ENCODE results near the gene PTPN14.
"Not testable (repeated sequence)": the region's sequence is repeated elsewhere in the genome, so short reads cannot be mapped to it uniquely, and the experiment has no call there.

The PTPN14 gene

DNA sequence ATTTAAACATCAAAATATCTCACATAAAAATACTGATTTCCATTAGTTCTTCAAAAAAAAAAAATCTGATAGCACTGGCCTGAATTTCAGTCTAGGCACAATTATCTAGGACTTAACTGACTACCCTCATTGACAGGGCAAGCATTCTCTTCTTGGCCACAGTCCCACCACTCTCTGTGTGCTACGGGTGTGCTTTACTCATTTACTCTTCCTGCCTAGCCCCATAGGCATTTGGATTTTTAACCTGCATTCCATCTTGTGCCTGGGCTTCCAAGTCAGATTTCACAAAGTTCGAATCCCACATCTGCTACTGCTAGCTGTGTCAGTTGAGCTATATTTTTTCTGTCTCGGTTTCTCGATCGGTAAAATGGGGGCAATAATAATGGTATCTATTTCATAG, 38.0 kb downstream of the PTPN14 start:
- in situ Hi-C loops (cut with HindIII; ENCODE audit: low sequenced_read_pairs) = no loop called here

DNA sequence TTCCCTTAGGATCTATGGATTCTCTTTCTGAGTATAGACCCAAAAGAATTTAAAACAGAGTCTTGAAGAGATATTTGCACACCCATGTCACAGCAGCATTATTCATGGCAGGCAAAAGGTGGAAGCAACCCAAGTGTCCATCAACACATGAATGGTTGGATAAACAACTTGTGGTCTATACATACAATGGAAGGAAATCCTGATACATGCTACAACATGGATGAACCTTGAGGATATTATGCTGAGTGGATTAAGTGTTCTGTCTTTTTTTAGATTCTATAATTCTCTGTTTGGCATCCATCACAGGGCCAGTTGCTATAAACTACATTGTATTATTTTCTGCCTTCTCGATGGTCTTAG, 39.8 kb downstream of the PTPN14 start:
- in situ Hi-C loops (cut with HindIII; ENCODE audit: low sequenced_read_pairs) = no loop called here

DNA sequence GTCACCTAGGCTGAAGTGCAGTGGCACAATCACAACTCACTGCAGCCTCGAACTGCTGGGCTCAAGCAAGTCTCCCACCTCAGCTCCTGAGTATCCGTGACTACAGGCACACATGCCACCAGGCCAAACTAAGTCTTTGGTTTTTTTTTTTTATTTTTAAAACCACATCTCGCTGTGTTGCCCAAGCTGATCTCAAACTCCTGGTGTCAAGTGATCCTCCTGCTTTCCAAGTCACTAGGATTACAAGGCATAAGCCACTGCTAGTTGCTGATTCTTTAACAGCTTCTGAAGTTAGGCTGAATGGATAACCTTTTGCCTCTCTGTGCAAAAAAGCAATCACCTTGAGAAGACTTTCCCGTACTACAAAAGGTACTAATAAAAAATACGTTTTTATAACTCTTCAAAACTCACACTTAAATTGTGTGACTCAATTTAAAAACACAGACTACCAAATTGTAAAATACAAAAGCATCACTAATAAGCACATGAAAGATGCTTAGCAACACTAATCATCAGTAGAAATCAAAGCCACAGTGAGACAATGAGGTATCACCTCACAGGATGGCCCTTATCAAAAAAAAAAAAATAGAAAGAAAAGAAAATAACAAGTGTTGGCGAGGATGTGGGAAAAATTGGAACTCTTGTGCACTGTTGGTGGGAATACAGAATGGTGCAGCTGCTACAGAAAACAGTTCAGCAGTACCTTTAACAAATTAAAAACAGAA, 40.3 kb downstream of the PTPN14 start:
- in situ Hi-C loops (cut with HindIII; ENCODE audit: low sequenced_read_pairs) = no loop called here

DNA sequence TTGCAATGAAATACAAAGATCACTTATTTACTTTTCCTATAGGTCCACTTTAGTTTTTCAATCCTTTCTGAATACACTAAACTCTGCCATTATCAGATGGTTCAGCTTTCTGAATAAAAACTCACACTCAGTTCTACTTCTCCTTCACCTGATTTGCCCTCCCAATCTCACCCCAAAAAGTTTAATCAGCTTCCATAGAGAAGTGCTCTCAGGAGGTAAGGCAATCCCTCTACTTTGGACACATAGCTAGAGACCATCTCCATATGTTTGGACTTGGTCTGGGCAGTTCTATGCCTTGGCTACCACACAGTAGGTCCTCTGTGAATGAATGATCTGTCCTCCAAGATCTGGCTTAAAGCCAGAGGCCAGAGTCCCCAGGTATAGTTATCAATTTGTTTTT, 40.9 kb downstream of the PTPN14 start:
- in situ Hi-C loops (cut with HindIII; ENCODE audit: low sequenced_read_pairs) = no loop called here

DNA sequence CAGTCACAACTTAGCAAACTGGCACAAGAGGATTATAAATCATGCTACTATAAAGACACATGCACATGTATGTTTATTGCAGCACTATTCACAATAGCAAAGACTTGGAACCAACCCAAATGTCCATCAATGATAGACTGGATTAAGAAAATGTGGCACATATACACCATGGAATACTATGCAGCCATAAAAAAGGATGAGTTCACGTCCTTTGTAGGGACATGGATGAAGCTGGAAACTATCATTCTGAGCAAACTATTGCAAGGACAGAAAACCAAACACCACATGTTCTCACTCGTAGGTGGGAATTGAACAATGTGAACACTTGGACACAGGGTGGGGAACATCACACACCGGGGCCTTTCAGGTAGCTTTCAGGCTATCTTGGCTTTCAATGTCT, 41.8 kb downstream of the PTPN14 start:
- in situ Hi-C loops (cut with HindIII; ENCODE audit: low sequenced_read_pairs) = not testable (repeated sequence)

DNA sequence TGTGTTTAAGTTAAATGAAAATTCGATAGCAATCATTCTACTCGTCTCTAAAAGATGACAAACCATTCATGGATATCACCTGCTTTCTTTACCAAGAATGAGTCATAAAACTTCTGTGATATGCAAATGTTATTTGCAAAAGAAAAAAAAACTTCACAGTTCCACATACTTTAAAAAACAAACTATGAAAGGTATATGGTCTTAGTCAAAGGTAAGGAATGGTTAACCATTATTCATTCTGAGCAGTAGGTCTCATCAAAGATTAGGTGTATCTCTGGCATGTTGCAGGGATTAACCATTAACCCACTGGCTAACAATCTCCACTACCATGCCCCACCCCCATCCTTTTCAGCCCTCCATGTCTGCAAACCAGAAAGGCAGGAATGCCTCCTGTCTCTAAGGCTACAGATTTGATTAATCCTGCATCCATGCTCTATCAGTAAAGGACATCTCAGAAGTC, 44.4 kb downstream of the PTPN14 start:
- in situ Hi-C loops (cut with HindIII; ENCODE audit: low sequenced_read_pairs) = no loop called here

DNA sequence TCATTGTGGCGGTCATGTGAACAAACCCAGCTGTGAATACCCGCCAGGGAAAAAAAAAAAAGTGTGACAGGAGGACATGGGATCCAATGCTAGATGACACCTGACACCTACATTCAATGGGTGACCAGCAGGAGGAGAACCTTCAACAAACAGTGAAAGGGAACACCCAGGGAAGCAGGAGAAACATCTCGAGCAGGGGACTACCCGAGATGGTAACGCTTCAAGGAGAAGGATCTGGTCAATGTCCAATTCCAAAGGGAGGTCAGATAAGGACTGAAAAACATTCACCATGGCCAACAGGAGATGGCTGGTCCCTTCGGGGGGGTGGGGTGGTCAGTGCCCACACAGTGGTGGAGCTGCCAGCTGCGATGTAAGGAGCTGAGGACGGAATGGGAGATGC, 46.3 kb downstream of the PTPN14 start:
- in situ Hi-C loops (cut with HindIII; ENCODE audit: low sequenced_read_pairs) = no loop called here

DNA sequence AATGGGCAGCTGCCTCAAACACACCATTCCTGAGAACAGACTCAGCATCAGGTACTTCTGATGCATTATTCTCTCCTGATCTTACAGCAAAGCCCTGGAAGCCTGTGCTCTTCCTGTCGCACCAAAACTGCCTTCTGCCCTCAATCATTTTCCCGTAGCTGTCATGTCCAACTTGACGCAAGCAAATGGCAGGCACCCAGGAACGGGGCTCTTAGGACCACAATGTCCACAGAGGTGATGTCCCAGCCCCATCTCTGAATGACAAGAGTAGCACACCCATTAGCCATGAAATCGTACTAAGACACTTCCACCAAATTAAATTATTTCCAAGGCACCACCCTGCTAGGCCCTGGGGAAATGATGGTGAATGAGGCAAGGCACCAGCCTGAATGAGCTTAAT, 47.1 kb downstream of the PTPN14 start:
- in situ Hi-C loops (cut with HindIII; ENCODE audit: low sequenced_read_pairs) = no loop called here

DNA sequence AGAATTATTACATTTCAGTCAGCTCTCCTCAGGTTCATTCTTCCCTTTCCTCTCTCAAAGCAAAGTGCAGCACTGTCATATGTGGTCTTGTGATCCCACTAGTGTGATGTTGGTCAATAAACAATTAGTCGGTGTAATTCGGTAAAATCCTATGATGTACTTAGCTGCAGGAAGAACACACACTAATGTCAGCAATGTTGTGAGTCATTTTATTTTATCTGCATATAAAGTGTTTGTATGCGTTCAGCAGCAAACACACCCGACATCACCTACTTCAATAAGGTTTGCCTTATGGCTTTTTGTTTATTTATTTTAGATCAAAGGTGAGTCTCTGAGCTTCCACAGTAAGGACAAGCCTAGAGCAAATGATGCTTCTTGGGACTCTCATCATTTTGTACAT, 47.8 kb downstream of the PTPN14 start:
- in situ Hi-C loops (cut with HindIII; ENCODE audit: low sequenced_read_pairs) = no loop called here

DNA sequence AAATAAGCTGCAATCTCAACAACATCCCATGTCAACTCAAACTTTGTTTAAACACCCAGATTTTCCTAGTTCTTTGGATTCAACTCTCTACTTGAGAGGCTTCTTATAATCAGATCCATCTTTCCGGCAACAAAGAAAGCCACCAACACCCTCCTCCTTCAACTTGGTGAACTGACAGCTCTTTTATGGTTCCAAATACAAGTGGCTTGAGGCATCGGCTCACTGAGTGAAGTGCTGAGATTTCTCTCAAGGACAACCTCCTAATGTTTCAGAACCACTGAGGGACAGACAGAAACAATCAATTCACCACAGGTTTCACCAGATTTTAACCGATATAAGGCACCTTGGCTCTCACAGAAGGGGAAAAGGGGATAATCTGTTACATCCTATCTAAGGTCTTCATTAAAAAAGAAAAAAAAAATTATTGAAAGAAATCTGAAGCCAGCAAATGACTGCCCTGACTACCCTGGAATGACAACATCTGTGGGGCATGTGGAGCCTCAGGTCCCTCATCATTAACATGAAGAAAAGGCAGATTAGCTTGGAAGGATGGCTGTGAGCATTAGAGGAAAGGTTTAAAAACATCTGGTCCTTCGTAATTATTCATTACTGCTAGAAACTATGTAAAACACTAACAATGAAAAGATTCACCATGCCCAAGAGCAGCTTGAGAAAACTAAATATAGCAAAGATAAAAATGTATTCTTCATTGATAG, 50.9 kb downstream of the PTPN14 start:
- in situ Hi-C loops (cut with HindIII; ENCODE audit: low sequenced_read_pairs) = no loop called here

DNA sequence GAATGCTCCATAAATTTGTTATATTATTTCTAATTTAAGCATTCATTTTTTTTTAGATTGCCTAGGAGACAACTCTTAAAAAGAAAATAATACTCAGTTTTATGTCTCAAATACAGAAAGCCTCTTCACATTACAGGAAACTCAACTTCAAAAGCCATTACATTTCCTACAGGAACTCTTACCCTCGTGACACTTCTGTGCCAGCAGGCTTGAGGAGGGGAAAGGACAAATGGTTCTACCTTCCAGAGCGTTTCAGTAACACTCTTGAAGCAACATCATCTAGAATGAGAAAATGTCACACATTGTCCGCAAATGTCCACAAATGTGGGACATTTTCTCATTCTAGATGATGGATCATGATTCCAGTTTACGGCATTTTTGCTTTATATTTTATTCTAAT, 51.7 kb downstream of the PTPN14 start:
- in situ Hi-C loops (cut with HindIII; ENCODE audit: low sequenced_read_pairs) = no loop called here

DNA sequence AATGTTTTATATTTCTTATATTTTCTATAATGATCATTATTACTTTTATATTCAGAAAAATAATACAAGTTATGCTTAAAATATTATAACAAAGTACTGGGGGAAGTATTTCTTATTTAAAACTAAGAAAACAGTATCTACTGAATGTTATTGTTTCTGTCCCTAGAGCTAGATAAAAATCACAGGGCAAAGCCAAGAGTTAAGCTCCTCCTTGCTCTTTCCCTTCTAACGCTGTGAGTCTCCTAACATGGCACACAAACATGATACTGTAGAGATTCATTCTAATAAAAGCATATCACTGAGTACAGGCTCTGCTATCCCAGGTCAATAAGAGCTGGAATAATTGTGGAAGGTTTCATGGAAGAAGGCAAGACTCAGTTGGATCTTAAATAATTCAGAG, 53.4 kb downstream of the PTPN14 start:
- in situ Hi-C loops (cut with HindIII; ENCODE audit: low sequenced_read_pairs) = no loop called here

DNA sequence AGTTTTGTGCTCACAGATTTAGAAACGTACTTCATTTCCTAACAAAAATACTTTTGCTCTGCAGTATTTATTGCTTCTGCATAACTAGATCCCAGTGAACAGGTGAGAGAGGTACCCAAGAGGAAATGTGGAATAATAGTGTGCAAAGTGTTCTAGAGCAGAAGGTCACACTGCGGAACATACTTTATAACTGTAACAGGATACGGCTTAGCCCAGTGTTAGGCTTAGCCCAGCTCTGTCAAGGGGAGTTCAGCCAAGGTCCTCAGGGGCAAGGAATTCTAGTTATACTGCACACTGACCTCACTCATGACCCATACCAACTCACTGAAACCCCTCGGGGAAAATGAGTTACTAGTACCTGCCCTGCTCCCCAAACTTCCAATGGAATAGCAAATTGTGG, 55.3 kb downstream of the PTPN14 start:
- in situ Hi-C loops (cut with HindIII; ENCODE audit: low sequenced_read_pairs) = no loop called here

DNA sequence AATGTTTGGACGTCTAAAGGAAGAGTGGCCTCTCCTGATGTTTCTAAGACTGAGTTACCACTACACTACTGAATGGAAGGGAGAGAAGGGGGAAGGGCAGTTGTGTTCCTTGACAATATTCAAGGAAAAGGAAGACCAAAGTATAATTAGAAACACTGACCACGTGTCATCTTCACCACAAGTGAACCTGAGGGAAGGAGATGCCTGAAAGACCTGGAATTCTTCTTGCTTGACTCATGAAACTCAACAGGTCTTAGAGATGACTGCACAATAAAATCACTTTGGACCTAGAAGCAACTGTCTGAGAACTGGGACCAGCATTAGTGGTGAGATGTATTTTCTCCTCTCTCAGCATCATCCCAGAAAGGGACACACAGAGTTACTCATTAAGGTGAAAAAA, 56.7 kb downstream of the PTPN14 start:
- in situ Hi-C loops (cut with HindIII; ENCODE audit: low sequenced_read_pairs) = no loop called here

DNA sequence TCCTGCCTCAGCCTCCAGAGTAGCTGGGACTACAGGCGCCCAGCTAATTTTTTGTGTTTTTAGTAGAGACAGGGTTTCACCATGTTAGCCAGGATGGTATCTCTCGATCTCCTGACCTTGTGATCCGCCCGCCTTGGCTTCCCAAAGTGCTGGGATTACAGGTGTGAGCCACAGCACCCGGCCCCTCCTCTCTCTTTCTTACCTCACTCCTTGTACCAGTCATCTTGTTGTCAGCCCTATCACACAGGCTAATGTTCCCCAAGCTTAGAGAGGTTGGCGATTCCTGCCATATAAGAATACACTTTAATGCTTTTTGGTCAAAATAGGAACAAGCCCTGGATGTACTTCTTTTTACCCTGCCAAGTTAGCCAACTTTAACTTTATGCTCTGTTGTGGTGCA, 57.2 kb downstream of the PTPN14 start:
- in situ Hi-C loops (cut with HindIII; ENCODE audit: low sequenced_read_pairs) = not testable (repeated sequence)

DNA sequence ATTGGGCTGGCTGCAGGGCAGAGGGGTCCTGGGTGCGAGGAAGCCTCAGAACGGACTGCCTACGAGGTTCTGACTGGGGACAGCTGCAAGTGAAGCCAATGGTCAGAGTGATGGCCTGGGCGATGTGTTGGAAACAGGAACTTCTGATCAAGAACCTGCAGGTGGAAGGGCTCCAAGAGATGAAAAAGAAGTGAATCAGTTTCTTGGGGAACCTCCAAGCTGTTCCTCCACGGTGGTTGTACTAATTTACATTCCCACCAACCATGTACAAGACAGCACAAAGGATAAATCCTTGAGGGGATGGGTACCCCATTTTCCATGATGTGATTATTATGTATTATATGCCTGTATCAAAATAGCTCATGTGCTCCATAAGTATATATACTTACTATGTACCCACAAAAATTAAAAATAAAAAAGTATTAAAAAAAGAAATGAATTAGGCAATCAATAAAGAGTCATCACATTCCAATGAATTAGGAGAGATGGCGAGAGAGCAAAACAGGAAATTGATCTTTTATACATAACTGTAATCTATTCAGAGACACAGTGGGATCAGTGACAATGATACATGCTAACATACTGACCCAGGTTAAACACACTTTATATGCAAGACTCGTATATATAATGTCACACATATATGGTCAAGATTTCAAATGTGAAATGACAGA, 58.1 kb downstream of the PTPN14 start:
- in situ Hi-C loops (cut with HindIII; ENCODE audit: low sequenced_read_pairs) = no loop called here

DNA sequence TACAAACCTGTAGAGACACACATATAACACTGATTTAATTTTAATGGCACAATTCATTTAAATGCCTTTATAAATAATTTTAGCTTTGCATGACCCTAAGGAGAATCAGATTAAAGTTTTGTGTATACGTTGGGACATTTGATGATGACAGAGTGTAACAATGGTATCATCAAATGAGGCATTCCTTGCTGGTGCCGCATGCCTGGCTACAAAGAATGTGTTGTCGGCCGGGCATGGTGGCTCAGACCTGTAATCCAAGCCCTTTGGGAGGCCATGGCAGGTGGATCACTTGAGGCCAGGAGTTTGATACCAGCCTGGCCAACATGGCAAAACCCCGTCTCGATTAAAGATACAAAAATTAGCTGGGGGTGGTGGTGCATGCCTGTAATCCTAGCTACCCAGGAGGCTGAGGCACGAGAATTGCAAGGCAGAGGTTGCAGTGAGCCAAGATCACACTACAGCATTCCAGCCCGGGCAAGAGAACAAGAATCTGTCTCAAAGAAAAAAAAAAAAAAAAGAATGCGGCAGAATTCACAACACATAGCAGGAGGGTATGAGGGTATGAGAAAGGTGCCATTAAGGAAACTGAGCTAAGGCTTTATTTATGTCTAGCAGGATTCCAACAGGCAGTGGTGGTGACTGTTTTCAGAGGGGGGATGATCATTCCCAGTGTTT, 58.9 kb downstream of the PTPN14 start:
- in situ Hi-C loops (cut with HindIII; ENCODE audit: low sequenced_read_pairs) = no loop called here

DNA sequence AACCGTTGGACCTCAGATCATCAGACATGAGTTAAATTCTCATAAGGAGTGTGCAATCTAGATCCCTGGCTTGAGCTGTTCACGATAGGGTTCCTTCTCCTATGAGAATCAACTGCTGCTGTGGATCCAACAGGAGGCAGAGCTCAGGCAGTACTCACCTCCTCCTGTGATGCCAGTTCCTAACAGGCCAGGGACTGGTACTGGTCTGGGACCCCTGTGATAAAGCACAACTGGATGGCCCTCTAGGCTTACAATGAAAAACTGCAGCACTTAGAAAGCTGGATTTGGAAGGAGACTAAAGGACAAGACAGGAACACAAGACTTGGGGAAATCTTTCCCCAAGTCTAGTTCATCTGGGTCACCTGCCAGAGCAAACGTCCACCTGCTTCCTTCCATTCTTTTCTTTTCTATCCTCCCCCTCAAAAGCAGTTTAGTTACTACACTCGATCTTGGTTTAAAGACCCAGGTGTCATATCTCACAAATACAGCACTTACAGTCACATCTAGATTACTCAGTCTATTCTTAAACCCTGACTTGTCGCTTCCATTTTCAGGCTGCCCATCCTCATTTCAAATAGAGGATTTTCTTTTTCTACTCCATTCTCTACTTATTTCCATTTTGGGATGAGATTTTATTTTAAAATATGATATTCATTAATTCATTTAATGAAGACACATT, 59.8 kb downstream of the PTPN14 start:
- in situ Hi-C loops (cut with HindIII; ENCODE audit: low sequenced_read_pairs) = no loop called here

DNA sequence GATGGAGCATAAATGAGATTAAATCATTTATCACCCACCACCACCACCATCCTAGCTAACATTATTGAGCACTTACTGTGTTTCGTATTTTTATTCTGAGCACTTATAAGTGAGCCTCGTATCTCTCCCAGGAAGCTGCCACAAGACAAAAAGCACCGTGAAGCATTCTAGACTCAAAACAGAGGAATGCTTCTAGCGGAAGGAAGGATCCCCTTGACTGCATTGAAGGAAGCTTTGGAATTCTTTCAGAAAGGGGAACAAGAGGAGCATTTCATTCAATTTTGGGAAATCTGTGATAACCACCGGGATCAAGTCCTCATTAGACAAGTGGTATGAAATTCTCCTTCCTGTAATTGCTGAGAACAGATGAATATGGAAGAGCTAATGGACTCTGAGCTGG, 66.3 kb downstream of the PTPN14 start:
- in situ Hi-C loops (cut with HindIII; ENCODE audit: low sequenced_read_pairs) = no loop called here

DNA sequence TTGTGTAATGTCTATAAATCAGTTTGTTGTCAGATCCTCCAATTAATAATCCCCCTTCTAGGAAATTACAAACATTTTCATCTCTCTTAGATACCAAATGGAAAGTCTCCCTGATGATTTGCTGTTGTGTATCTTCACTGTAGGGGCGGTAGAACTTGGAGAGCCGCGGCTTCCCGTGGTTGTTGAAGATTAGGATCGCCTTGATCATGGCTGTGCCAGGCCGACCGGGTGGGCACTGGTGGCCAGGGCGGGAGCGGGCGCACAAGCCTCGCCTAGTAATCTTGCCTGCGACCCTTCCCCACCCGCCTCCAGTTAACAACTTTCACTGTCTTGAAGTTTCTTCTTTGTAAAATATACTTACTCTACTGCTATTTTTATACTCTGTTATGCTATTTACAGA, 68.2 kb downstream of the PTPN14 start:
- in situ Hi-C loops (cut with HindIII; ENCODE audit: low sequenced_read_pairs) = not testable (repeated sequence)

Measured in endothelial cell of hepatic sinusoid (primary cell).